HG03457 (cell line): ENCODE measurements around the gene KCNJ6.
"Not testable (repeated sequence)": the region's sequence is repeated elsewhere in the genome, so short reads cannot be mapped to it uniquely, and the experiment has no call there.

Source experiments
- ATAC-seq: cut with Tn5 transposase; IDR thresholded peaks from one replicate; pipeline ENCODE4 v1.9.1; 2021; ENCODE audit warnings: moderate number of reproducible peaks; ENCODE audit not compliant: unreplicated experiment

The KCNJ6 gene

DNA sequence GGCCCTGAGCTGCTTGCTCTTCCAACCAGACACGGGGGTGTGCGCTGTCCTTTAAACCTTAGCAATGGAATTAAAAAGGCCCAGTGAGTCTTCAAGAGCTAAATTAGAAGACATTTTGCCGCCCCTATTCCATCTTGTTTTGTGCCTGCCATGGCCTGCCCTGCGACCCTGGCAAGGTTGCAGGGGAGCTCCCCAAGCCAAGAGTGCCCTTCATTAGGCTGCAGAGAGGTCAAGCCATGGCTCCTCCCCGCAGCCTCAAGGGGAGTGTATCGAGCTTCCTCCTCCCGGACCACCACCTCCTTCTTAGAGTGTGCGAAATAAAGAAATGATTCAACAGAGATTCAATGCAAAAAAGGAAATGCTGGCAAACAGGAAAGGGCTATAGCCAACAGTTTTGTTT, 293.5 kb downstream of the KCNJ6 start:
- ATAC-seq = no peak

DNA sequence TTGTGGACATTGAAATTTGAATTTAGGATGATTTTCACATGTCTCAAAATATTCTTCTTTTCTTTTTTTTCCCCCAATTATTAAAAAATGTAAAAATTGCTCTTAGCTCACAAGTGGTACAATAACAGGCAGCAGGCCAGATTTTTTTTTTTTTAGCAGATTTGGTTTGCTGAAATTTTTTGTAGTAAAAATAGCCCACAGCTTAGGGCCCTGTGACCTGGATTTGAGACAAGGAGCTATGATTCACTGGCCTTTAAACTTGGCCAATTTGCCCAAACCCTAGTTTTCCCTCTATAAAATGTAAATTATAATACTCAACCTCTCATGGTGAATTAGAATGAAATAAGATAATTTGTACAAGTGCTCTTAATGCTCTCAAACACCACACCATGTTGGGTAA, 295.9 kb downstream of the KCNJ6 start:
- no peak for ATAC-seq

DNA sequence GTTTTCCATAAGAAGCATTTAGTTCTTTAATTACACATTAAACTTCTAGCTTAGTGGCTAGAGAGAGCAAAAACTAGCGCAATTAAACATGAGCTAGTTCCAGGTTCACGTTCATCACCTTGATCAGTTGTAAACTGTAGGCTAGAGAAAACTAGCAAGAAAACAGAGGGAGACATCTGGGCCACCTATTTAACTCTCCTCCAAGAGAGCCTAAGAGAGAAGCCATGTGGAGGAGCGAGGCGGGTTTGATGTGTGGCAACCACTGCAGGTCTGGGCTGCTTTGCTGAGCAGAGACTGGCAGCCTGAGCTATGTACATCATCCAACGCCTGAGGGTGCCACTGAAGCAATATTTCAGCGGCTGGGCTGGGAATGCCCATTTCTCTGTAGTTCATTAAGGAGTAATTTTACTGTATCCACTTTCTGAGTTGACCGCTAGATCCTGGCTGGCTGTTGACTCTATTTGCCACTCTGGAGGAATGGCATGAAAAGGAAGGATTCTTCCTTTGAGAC, 296.7 kb downstream of the KCNJ6 start:
- ATAC-seq = no peak

DNA sequence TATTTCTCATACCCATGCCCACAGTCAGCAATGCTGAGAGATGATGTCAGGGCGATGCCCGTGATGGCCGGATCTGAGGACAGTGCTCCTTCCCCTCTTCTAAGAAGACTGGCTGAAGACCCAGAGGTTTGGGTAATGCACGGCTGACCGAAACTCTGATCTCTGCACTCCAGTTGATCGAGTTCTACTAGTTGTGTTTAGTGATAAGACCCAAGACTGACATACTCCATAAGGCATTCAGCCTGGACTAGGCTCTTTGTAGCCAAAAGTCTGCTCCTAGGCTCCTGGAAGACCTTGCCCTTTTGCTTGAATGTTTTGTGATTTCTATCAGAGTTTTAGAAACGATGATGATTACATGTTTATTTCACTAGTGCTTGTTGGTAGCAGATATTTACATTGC, 298.2 kb downstream of the KCNJ6 start:
- ATAC-seq = no peak

DNA sequence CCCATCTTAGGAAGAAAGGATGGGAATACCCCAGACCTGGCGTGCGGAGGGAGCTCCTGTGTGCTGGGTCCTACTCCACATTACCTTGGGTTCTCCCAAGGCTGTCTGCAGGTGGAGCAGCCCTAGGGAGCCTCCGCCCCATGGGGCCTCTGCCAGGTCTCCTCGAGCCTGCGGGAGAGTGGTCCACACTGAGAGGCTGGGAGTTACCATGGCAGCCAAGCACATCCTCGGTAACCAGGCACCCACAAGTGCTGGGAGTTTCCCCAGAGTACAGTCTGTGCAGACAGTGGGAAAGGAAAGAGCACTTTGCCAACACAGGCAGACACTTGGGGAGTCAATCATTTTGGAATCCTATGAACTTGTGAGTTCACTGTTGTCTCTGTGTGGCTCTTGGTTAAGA, 300.3 kb downstream of the KCNJ6 start:
- no peak for ATAC-seq

DNA sequence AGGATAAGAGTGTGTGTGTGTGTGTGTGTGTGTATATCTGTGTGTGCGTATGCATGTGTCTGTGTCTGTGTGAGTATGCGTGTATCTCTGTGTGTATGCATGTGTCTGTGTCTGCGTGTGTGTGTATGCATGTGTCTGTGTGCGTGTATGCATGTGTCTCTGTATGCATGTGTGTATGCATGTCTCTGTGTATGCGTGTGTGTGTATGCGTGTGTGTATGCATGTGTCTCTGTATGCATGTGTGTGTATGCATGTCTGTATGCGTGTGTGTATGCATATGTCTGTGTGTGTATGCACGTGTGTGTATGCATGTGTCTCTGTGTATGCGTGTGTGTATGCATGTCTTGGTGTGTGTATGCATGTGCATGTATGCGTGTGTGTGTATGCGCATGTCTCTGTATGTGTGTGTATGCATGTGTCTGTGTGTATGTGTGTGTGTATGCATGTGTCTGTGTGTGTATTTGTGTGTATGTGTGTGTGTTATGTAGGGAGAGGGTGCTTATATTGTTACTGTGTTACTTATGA, 301.8 kb downstream of the KCNJ6 start:
- no peak for ATAC-seq

DNA sequence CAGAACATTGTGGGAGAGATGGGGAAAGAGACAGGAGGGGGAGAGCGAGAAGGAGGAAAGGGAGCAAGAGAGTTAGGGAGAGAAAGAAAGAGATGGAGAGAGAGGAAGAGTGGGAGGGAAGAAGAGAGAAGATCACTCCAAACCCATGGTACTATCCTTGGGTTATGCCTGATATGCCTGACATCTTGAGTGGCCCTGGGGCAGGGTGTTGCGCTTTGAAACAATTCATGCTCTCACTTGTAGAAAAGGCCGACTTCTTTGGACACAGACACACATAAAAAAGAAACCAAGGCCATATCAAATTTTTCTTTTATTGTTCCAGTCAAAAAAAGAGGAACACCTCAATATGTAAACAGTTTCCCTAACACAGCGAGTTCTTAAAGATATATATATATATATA, 309.2 kb downstream of the KCNJ6 start:
- no peak for ATAC-seq

DNA sequence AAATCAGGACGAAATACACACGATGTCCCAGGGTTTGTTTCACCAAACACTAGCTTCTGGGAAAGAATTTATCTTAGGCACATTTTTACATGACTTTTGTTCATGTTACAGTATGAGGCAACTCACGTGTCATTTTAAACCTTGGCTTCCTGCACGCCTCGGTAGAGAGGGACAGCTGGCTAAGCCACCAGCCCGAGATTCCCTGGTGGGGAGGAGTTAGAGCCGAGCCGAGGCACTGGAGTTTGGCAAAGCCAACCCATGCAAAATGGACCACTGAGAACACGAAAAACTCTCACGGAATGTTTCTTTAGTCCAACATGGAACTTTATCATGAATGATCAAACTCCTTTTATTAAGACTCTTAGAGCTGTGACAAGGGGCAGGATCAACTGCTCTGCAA, 309.7 kb downstream of the KCNJ6 start:
- no peak for ATAC-seq

DNA sequence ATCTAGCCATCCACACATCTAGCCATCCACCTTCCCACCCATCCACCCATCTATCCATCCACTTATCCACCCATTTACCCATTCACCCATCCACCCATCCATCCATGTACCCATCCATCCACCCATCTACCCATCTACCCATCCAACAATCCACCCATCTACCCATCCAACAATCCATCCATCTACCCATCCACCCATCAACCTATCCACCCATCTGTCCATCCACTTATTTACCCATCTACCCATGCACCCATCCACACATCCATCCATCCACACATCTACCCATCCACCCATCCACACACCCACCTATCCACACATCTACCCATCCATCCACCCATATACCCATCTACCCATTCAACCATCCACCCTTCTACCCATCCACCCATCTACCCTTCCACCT, 311.3 kb downstream of the KCNJ6 start:
- ATAC-seq = no peak

DNA sequence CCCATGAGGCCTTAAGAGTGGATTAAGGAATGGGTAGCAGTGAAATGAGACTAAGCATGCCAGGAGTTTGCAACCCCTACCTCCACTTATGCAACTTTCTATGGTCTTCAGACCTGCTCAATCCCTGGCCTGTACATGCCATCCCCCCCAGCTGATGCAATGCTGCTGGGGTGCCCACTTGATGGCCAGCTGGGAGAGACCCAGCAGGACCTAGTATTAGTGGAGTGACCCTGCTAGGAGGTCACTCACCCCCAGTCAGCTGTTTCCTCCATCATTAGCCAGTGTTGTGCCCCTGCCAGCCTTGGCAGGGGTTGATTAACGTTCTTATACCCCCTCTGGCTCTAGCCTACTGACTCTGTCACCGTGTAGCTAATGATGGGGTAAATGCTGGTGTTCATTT, 313.1 kb downstream of the KCNJ6 start:
- ATAC-seq = no peak

DNA sequence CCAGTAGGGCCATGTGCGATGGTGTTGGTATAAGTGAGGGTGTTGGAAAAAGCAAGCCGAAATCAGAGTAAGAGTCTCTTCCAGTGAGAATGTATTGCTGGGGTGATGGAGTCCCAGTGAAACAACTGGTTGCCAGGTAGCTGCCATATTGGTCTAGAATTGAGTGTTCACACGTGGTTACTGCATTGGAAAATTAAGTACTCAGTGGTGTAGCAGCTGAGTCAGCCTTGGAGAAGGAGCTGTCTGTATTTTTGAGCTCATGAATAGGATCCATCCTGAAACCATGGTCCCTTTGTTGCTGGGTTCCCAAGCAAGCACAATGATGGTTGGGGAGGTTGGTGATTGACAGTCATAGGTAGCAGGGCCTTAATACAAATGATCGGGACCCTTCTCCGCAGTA, 314.3 kb downstream of the KCNJ6 start:
- no peak for ATAC-seq

DNA sequence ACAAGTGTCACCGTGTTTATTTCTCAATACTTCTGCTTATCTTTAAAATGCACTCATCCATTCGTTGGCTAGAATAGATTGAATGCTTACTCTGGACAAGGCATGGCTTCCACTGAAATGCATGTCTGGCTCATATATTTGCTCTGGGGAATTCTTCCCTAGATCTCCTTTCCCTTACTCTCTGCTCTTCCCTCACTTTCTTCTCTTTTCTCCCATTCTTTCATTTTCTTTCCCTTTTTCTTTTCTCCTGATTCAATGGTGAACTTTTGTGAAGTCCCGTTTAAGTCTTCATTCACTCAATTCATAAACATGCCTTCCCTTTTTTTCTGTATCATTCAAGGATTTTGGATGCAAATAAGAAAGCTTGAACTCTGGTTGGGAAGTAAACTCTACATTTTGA, 315.2 kb downstream of the KCNJ6 start:
- ATAC-seq = no peak

DNA sequence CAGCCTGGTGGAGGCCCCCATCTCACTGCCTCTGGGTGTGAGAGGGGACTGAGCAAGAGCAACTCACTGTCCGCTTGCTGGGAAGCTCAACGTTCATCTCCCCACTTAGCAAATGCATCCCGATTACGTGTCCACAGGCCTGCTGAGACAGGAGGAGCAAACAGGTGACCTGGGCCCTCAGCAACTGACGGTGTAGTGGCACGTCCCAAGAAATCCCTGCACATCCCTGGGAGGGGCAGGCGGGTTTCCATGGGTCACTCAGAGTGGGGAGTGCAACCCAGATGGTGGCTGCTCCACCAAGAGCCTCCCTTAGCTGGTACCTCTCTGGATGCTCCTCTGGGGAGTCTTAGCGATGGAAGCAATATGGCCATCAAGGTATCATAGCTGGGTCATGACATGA, 320.3 kb downstream of the KCNJ6 start:
- no peak for ATAC-seq

DNA sequence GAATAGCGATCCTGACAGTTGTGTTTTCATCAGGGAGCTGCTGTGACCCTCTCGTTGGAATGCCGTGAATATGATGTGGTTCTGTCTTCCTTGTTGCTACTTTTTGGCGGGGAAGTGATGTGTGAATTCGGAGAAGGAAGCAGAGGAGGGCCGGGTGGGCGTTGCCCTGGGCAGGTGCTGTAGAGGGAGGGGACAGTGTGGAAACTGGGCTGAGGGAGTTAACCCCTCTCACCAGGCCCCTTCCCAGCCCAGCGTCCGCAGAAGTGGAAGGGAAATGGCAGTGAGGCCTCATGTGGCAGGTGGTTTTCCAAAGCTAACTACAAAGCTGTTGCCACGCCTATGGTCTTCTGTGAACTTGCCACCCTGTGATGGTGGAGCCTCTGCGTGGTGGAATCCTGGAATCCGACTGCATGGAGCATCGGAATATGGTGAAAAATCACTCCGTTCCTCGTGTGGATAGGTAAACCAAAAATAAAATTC, 321.7 kb downstream of the KCNJ6 start:
- no peak for ATAC-seq

DNA sequence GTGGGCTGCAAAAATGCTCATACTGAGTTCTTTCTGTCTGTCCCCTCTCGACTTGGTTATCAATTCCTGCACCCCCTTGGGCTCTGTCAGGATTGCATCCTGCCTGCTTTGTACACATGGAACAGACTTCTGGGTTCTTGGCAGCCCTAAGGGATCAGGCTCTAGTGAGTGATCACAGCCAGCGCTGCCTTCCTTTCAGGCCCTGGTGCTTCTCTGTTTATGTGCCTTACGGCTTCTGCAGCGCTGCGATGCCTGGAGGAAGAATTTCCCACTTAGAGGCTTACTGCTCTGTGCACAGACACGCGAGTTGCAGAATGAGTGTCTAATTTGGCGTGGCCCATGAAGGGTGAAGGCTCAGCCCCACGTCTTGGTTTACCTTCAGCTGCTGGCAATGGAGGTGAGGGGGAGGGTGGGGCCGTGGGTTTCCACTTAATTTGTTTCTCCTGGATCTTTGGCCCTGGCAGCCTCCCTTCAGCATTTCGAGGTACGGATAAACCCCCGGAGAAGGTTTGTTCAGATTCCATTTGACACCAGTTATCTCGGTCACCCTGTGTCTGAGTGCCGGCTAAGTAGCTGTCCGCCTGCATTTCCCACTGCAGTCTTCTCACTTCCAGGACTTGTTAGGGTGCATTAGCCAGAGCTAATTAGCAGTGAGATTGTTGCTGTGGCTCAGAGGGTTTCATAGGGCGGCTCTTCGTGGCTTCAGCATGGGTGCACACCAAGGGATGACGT, 322.4 kb downstream of the KCNJ6 start:
- ATAC-seq = no peak

DNA sequence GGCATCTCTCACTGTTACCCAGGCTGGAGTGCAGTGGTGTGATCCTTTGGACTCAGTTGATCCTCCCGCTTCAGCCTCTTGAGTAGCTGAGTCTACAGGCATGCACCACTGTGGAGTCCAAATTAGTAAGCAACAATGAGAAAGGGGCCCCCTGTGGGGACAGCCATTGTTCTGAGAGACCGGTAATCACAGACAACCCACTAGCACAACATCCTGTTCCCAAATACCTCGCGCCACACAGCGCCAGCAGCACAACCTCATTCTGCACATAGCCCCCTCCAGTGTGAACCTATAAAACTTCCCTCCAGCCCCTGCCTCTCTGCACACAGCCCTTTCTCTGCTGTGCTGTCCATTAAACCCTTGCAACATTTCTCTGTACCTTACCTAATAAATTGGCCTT, 323.2 kb downstream of the KCNJ6 start:
- ATAC-seq = no peak

DNA sequence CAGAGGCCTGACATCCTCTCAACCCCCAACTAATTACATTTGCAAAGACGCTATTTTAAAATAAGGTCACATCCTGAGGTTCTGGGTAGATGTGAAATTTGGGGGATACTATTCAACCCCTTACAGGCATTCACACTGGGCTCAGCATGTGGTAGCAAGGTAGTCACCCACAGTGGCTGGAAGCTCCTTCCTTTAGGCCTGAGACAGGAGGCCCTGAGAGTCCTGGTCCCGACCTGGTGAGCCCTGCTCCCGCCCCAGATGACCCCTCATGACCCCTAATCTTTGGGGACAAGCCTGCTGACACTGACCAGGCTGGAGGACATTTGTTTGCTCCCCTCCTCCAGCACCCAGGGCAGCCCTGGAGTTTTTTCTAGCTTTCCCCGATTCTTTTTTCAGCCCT, 323.8 kb downstream of the KCNJ6 start:
- ATAC-seq = no peak

DNA sequence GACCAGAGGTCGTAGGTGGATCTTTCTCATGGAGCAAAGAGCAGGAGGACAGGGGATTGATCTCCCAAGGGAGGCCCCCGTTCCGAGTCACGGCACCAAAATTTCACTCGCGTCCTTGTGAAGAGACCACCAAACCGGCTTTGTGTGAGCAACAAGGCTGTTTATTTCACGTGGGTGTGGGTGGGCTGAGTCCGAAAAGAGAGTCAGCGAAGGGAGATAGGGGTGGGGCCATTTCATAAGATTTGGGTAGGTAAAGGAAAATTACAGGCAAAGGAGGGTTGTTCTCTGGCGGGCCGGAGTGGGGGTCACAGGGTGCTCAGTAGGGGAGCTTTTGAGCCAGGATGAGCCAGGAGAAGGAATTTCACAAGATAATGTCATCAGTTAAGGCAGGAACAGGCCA, 324.3 kb downstream of the KCNJ6 start:
- ATAC-seq = not testable (repeated sequence)

DNA sequence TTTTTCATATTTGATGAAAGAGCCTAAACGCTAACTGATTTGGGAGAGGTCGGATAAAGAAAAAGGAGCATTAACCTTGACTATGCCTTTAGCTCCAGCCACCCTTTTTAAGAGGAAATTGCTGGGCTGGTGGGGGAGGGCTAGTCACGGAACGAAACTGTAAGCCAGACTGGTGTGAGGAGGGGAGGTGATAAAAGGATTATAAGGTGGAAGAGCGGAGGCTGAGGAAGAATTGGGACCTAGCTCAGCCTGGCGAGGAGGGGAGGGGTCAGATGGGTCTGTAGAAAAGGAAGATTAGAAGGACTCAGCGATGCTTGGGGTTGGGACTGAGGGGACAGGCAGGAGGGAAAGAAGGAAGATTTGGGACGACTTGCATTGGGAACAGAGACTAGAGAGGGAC, 325.4 kb downstream of the KCNJ6 start:
- ATAC-seq = not testable (repeated sequence)

DNA sequence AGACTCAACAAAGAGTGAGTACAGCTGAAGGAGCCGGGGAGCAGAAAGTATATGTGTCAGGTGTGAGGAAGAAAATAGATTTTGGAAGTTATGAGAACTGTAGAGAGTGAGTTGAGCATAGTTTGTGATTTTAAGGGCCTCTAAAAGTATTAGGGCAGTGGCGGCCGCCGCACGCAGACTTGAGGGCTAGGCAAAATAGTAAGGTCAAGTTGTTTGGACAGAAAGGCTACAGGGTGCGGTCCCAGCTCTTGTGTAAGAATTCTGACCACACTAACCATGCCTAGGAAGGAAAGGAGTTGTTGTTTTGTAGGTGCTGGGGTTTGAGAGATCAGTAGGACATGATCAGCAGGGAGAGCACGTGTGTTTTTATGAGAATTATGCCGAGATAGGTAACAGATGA, 327.6 kb downstream of the KCNJ6 start:
- not testable (repeated sequence) for ATAC-seq

DNA sequence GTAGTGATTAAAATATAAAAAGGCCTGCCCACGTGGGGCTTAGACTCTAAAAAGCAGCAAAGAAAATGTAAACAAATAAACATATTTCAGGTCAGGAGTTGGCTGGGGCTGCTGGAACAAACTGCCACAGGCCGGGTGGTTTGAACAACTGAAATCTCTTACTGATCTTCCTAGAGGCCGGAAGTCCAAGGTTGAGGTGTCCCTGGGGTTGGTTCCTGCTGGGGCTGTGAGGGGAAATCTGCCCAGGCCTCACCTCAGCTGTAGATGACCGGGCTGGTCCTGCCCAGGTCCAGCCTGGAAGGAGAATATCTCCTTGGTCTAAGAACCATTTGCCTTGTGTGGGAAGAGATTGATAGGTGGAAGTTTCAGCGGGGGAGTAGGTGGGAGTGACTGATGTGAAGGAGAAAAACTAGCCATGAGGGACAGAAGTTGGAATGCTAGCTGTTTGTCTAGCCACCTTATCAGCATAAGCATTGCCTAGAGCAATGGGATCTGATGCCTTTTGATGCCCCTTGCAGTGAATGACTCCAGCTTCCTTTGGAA, 328.6 kb downstream of the KCNJ6 start:
- ATAC-seq = no peak

DNA sequence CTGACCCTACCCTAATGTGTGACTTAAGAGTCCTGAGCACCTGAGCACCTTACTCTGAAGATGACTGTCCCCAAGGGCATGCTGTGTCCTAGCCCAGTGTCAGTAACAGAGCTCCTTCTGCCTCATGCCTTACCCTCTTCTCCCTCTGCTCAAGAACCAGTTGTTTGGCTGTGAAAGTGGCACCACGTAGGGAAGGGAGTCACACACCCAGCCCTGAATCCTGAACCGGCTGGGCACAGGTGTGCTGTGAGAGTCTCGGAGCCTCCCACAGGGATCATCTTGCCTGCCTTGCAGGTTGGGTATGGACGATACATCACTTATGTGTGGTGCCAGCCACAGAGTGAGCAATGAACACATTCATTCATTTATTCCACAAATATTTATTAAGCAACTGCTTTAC, 329.1 kb downstream of the KCNJ6 start:
- no peak for ATAC-seq

DNA sequence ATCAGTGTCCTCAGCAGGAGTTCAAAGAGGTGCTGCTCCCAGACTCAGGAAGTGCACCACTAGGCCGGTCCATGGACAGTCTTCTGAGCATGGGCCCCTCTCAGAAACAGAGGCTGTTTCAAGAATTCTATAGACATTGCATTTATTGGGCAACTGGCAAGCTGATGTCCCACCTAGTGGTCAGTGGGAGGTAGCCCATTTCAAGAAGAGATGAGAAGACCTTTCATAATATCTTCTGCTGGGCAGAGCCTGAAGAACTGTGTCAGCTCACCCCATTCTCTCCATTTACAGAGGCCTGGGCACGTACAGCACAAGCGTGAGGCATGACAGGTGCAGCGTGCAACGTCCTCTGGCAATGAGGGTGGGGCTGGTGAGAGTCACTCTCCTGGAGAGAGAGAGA, 333.7 kb downstream of the KCNJ6 start:
- no peak for ATAC-seq
